ENCODE results near the gene SRSF2. TPM values are rescaled to one million over a fixed set of nuclear protein-coding genes. Genes with fewer than 3 reads are reported as not detected.
"Not testable (repeated sequence)": the region's sequence is repeated elsewhere in the genome, so short reads cannot be mapped to it uniquely, and the experiment has no call there.

SRSF2 gene
- total RNA-seq, 1 donor from 2014 or later, result 70.5 TPM

DNA sequence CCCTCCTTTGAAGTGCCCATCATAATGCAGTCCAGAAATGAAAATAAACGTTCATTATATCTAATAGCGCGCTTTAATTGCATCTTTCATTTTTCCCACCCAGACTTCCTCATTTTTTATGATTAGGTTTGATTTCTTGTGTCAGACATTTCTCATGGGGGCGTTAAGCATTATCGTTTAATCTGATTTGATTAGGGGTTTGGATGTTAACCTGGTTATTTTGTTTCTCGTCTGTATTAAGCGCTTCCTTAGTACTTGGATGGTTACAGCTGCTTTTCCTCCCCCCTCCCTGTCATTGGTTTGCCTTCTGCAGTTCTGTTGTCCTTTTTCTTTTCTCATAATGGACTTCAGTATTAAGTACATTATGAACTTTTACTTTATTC is 1.3 kb upstream of the SRSF2 start:
- DNase-seq (ENCODE audit: low spot score), result peak; percentile 35

- DNase-seq (ENCODE audit: low spot score), result peak; percentile 98
These were observed 741 bp upstream of the SRSF2 start, which contains the start of gene MFSD11 for GRCh38 chr17:76737676-76738467. TSS of gene MFSD11 (plus strand) at chr17:76738119. CDS start at chr17:76738353, 234 bp downstream.

GRCh38 chr17:76736349-76737081 is 616 bp downstream of the SRSF2 start:
- DNase-seq (ENCODE audit: low spot score), result peak; percentile 79

DNA sequence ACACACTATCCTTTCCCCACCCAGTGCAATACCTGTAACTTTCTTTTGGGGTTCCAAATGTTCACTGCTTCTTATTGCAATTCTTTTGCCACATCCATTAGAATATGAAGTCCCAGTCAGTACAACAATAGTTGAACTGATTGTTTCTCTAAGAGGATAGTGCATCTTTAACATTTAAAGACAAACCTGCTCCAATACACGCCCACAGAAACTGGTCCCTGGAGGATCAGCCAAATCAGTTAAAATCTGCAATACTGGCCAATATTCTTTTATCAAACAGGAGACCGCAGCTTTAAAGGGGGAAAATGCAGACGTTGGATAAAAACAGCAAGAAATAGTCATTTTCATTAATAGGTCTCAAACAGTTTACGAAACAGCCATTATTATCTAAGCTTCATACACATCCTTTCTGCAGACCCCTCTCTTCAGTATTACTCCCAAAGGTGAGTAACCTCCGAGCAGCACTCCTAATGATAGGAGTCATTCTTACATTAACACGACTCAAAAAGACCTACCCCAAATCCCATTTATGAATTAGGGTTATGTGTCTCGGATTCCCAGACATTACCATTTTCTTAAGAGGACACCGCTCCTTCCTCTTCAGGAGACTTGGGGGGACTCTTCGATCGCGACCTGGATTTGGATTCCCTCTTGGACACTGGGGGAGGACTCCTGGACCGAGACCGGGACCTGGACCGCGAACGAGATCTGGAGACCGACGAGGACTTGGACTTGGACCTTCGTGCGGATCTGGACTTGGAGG is 1.4 kb downstream of the SRSF2 start:
- DNase-seq (ENCODE audit: low spot score), result no peak

GRCh38 chr17:76735006-76735405 is 2.1 kb downstream of the SRSF2 start:
- peak; percentile 30 for DNase-seq (ENCODE audit: low spot score)

- no peak for DNase-seq (ENCODE audit: low spot score)
These were observed 2.9 kb downstream of the SRSF2 start for GRCh38 chr17:76734080-76734840.

DNA sequence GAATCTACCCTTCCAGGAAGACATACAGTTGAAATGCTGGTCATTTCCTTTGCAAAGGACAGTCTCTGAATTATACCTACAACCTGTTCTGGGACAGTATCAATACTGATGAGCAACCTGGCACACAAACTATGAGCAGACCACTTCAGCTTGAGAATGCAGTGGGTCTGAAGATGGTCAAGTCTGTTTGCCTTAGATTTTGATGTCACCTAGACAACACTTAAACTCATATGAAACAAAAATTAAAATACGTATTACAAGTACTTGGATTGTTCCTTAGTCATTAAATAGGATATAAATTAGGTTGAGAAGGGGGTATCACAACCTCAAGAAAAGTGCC is 3.5 kb downstream of the SRSF2 start:
- DNase-seq (ENCODE audit: low spot score), result no peak

GRCh38 chr17:76732734-76733617 is 4.2 kb downstream of the SRSF2 start:
- DNase-seq (ENCODE audit: low spot score), result no peak

GRCh38 chr17:76731800-76732733 is 5.1 kb downstream of the SRSF2 start:
- DNase-seq (ENCODE audit: low spot score), result not testable (repeated sequence)

DNA sequence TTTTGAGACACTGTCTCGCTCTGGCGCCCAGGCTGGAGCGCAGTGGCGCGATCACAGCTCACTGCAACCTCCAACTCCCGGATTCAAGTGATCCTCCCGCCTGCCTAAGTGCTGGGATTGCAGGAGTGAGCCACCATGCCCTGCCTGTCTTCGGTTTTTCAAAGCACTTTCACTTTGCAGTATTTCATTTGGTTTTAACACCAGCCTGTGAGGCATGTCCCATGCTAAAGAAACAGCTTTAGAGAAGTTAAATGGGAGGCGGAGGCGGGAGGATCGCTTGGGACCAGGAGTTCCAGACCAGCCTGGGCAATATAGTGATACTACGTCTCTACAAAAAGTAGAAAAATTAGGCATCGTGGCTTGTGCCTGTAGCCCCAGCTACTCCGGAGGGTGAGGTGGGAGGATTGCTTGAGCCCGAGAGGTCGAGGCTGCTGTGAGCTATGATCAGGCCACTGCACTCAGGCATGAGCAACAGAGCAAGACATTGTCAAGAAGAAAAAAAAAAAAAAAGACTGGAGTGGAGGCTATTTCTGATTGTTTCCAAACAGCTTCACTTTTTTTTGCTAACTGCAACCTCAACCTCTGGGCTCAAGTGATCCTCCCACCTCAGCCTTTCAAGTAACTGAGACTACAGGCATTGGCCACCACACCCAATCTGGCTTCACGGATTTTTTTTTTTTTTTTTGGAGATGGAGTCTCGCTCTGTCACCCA is 9.2 kb downstream of the SRSF2 start:
- no peak for DNase-seq (ENCODE audit: low spot score)

- DNase-seq (ENCODE audit: low spot score), result peak; percentile 79
These were observed 10.1 kb downstream of the SRSF2 start, which contains the start of gene METTL23 for GRCh38 chr17:76726776-76727718. TSS of gene METTL23 (plus strand) at chr17:76726839. CDS start at chr17:76729711, 2,872 bp downstream.

GRCh38 chr17:76726231-76726775 is 10.8 kb downstream of the SRSF2 start, which contains the start of gene JMJD6:
TSS of gene JMJD6 (minus strand) at chr17:76726606. CDS start at chr17:76726475, 131 bp downstream.
- peak; percentile 98 for DNase-seq (ENCODE audit: low spot score)

GRCh38 chr17:76725580-76726230 is 11.4 kb downstream of the SRSF2 start:
- peak; percentile 54 for DNase-seq (ENCODE audit: low spot score)

GRCh38 chr17:76723812-76724211 is 13.3 kb downstream of the SRSF2 start:
- no peak for DNase-seq (ENCODE audit: low spot score)

DNA sequence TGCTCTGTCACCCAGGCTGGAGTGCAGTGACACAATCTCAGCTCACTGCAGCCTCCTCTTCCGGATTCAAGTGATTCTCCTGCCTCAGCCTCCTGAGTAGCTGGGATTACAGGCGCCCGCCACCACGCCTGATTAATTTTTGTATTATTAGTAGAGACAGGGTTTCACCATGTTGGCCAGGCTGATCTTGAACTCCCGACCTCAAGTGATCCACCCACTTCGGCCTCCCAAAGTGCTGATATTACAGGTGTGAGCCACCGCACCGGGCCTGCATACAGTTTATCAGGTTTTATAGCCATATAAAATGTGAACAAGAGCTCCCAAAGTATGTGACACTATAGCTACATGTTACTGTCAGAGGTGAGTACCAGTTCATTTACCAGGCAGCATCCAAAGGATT is 14.2 kb downstream of the SRSF2 start:
- not testable (repeated sequence) for DNase-seq (ENCODE audit: low spot score)

DNA sequence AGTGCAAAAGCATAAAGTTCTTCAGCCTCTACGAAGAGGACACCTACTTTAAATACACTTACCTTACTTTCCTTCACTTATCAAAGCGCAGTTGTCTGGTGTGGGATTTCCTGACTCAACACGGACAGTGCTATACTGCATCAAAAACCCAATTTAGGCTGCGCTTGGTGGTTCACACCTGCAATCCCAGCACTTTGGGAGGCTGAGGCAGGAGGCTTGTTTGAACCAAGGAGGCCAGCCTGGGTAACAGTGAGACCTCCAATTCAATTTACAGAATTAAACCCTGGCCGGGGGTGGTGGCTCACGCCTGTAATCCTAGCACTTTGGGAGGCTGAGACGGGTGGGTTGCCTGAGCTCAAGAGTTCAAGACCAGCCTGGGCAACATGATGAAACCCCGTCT is 14.9 kb downstream of the SRSF2 start:
- no peak for DNase-seq (ENCODE audit: low spot score)

All from umbilical cord (tissue), 2 donors.